GM18519 (cell line): ENCODE data around the gene TPGS1.

Source experiments
- ATAC-seq: cut with Tn5 transposase; IDR thresholded peaks from one replicate; pipeline ENCODE4 v1.9.1; 2021; ENCODE audit warnings: mild to moderate bottlenecking, moderate library complexity; ENCODE audit not compliant: unreplicated experiment, low FRiP score

TPGS1 gene

DNA sequence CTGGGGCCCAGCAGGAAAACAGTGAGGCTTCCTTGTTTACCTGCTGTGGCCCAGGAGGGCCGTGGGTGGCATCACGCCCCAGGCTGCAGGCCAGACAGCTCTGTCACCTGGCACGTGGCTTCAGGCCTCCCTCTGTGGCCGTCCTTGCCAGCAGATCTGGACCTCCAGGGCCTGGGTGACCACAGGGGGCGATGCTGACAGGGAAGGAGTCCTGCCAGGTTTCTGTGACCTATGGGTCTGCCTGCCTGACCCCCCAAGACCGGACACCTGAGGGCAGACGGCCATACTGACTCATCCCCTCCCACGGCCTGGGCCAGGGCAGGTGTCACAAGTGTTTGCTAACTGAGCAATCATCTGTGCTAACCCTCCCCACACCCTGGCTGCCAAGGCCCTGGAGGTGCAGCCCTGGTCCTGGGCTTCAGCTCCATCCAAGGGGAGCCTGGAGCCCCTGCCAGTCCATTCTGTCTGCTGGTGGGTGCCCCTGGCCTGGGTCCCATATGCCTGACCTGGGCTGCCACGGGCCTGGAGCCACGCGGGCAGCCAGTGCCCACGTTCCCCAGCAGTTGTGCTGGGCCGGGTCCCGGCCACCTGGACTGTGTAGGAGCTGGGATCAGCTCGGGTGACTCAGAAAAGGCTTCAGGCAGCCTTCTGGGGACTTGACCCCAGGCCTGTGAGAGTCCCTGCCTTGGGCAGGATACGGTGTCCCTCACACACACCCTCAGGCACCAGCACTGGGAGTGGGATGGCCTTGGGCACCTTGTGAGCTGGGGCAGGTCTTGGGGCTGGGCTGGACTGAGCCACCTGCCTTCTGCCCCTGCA lies 27.9 kb downstream of the TPGS1 start:
- no peak for ATAC-seq

DNA sequence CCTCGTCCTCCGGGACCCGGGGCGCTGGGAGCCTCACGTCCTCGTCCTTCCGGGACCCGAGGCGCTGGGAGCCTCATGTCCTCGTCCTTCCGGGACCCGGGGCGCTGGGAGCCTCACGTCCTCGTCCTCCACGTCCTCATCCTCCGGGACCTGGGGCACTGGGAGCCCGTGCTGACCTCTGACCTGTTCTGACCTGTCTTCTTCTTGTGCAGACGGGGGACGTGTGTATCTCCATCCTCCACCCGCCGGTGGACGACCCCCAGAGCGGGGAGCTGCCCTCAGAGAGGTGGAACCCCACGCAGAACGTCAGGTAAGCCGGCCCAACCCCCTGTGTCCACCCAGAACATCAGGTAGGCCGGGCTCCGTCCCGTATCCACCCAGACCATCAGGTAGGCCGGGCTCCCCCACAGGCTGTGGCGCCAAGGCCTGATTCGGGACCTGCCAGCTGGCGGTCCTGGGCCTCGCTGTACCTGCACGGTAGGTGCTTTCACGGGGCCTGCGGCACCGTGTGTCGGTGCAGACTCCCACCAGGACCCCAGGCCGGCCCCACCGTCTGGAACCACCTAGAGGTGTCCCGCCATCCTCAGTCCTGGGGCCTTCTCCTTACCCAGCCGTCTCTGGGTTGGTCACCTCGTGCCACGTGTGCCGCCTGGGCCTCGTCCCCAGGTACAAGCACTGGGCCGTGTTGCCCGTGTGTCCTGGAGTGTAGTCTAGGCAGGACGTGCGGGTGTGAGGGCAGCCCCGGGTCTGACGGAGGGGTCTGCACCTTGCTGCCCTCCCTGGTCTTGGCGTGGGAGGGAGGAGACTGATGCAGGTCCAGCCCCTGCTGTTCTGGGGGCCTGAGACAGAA lies 29.0 kb downstream of the TPGS1 start:
- ATAC-seq: no peak

DNA sequence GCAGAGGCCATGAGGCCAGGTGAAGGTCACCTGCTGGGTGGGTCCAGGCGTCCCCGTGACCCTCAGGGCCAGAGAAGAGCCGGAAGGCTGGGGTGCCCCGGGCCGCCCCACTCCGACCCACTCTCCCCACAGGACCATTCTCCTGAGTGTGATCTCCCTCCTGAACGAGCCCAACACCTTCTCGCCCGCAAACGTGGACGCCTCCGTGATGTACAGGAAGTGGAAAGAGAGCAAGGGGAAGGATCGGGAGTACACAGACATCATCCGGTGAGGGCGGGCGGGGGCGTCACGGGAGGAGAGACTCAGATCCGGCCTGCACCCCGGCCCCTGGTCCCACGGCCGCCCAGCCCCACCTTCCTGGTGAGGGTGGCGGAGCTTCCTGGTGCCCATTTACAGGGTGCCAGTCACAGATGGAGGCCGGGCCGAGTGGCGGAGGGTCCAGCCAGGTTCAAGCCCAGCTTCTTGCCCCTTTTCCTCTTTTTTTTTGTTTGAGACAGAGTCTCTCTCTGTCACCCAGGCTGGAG lies 29.6 kb downstream of the TPGS1 start:
- ATAC-seq: no peak

DNA sequence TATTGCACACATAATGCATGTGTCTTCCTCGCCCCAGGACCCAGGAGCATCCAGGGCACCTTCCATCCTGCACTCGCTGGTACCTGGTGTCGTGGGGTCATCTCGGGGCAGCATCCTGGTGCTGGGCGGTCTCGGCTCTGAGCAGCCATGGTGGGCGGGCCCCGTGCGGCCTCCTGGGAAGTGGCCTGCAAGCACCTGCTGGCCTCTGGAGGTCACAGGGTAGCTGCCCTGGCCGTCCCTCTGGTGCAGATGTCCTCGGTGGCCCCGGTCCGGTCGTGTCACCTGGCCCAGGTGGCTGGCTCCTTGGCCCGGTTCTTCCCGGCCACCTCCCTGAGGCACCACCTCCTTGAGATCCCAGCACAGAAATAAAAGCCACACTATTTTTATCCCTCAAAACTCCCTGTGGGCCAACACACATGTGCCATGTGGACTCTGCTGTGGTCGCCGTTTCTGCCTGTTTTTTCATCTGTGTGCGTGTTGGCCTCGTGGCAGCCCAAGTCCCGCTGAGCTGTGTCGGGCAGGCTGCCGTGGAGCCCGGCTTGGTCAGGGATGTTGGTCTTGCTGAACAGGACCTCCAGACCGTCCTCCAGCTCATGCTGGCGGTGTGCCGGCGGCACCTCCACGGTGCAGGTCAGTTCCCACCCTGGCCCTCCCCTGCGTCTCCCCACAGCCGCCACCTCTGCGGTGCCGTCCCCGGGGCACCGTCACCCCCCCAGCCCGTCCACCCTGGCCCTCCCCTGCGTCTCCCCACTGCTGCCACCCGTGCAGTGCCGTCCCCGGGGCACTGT lies 31.5 kb downstream of the TPGS1 start:
- ATAC-seq: no peak

DNA sequence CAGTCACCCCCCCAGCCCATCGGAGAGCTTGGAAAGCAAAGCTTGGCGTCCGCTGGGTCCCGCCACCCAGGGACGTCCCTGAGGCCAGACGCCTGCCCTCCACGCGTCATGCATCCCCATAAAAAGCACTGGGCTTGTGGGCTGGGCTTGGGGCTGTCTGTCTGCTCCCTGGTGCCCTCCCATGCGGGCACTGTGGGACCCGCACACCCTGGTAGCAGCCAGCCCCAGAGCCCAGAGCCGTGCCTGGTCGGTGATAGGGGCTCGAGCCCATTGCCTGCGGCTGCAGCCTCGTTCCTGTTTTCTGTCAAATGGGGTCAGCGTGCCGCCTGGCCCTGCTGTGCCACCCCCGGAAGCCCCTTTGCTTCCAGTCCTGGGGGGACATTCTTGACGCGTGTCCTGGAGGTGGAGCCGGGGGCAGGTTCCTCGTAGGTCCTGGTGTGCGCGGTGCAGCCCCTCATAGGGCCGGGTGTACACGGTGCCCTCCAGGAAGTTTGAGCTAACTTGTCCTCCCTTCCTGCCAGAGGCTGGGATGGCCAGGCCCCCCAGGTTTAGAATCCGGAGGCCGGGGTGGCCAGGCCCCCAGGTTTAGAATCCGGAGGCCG lies 32.2 kb downstream of the TPGS1 start:
- no peak for ATAC-seq

DNA sequence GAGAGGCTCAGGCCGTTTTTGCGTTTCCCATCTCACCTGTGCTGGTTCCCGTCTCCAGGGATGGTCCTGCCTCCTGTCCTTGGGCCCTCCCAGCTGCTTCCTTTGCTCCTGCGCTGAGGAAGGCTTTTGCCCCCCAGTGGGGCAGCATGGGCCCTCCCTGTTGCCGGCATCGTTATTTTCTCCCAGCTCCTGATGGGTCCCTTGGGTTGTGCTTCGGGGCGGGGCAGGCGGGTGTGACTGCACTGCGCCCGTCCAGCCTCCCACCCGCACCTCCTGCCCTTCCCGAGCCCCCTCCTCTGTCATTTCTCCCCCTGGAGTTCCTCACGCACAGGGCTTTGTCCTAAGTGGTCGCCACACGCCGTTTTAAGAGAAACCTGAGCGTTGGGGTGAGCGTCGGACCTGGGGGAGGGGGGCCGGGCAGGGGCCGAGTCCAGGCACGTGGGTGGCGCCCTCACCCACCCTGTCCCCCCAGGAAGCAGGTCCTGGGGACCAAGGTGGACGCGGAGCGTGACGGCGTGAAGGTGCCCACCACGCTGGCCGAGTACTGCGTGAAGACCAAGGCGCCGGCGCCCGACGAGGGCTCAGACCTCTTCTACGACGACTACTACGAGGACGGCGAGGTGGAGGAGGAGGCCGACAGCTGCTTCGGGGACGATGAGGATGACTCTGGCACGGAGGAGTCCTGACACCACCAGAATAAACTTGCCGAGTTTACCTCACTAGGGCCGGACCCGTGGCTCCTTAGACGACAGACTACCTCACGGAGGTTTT lies 33.8 kb downstream of the TPGS1 start:
- no peak for ATAC-seq

DNA sequence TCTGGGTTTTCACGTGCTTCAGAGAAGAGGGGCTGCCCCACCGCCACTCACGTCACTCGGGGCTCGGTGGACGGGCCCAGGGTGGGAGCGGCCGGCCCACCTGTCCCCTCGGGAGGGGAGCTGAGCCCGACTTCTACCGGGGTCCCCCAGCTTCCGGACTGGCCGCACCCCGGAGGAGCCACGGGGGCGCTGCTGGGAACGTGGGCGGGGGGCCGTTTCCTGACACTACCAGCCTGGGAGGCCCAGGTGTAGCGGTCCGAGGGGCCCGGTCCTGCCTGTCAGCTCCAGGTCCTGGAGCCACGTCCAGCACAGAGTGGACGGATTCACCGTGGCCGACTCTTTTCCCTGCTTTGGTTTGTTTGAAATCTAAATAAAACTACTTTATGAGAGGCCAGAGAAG lies 34.4 kb downstream of the TPGS1 start:
- ATAC-seq: no peak

DNA sequence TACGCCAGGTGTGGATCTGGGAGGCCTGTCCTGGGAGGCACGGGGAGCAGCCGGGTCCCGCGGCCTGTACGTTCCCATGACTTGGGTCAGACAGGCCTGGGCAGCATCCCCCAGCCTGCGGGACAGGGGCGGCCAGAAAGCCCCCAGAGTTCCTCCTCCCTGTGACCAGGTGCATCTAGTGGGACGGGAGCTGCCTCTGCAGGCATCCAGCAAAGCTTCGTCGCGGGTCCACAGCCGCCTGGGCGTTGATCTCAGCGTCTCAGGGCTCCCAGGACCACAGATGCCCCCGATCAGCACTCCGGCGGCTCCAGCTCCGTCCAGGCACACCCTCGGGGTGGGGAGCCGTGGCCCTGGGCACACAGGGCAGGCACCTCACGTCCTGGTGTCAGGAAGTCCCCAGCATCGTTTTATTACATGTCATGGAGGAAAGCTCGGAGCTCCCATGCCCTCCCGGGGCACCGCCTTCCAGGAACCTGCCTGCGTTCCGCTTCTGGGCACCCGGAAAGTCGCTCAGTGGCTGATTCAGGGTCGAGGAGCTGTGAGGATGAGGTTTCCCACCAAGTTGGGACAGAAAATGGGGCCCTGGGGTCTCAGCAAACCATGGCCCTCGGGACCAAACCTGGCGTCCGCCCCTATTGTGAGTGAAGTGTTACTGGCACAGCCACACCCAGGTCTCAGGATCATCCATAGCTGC lies 35.0 kb downstream of the TPGS1 start:
- ATAC-seq: no peak

DNA sequence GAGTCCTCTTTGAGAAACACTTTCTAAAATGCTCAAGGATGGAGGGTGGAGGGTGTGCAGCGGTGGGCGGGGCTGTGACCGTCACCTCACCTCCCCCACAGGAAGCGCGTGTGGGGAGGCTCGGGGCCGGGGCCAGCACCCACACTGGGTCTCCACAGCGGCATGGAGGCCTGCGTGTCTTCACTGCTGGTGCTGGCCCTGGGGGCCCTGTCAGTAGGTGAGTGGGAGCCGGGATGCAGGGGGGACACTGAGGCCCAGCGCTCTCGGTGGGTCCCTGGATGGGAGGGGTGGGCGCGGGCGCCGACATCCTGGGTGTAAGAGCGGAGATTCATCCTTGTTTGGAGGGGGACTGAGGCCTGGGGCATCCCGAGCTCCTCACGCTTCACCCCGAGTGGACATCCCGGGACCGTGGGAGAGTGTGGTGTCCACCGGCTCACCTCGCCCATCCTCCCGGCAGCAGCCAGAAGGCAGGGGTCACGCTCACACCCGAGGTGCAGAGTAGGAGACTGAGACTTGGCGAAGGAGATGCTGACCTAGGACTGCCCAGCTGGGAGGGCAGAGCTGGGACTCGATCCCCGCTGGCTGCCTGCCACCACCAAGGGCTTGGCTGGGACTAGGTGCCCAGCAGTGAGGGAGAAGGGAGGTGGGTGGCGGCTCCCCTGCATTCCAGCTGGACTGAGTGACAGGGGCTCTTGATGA lies 36.8 kb downstream of the TPGS1 start, which contains the start of gene GZMM:
Gene GZMM (plus strand): TSS at position 144 of the 699 bp plus-strand sequence. CDS start 19 bp downstream, at position 163.
- no peak for ATAC-seq

DNA sequence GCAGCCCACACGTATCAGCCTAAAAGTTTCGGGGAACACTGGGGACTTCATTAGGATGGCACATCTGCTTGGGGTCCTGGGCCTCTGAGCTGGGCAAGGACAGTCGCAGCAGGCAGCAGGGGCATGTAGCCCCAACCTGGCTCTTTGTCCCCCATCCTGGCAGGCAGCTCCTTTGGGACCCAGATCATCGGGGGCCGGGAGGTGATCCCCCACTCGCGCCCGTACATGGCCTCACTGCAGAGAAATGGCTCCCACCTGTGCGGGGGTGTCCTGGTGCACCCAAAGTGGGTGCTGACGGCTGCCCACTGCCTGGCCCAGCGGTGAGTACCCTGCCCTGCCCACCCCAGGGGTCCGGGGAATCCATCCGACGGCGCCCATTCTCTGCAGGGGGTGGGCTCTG lies 39.8 kb downstream of the TPGS1 start:
- ATAC-seq: no peak

DNA sequence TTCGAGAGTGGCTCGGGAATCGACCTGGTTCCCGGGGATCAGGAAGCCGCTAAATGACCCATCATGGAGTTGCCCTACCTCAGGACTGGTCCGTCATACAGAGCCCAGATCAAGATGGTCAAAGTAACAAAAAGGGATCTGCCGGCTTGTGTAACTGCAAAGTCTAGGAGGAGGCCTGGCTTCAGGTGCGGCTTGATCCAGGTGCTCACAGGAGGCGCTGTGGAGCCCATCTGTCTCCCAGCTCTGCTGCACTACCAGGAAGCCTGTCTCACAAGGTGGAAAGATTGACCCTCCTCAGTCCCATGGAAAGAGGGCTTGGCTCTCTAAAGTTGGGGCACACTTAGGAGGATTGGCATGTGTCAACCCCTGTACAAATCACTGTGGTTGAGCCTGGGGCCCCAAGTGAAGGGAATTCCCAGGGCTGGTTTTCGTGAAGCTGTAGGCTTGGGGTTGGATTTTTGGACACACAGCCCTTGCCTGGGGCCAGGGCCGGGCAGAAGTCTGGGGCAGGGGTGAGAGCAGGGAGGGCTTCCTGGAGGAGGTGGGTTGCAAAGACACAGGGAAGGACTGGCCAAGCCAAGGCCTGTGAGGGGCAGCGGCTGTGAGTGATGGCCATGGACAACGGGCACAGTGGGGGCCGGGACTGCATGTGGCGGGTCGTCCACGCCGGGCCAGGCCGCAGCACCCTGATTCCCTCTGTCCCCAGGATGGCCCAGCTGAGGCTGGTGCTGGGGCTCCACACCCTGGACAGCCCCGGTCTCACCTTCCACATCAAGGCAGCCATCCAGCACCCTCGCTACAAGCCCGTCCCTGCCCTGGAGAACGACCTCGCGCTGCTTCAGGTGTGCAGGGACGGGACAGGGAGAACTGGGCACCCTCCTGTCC lies 40.8 kb downstream of the TPGS1 start:
- ATAC-seq: no peak

DNA sequence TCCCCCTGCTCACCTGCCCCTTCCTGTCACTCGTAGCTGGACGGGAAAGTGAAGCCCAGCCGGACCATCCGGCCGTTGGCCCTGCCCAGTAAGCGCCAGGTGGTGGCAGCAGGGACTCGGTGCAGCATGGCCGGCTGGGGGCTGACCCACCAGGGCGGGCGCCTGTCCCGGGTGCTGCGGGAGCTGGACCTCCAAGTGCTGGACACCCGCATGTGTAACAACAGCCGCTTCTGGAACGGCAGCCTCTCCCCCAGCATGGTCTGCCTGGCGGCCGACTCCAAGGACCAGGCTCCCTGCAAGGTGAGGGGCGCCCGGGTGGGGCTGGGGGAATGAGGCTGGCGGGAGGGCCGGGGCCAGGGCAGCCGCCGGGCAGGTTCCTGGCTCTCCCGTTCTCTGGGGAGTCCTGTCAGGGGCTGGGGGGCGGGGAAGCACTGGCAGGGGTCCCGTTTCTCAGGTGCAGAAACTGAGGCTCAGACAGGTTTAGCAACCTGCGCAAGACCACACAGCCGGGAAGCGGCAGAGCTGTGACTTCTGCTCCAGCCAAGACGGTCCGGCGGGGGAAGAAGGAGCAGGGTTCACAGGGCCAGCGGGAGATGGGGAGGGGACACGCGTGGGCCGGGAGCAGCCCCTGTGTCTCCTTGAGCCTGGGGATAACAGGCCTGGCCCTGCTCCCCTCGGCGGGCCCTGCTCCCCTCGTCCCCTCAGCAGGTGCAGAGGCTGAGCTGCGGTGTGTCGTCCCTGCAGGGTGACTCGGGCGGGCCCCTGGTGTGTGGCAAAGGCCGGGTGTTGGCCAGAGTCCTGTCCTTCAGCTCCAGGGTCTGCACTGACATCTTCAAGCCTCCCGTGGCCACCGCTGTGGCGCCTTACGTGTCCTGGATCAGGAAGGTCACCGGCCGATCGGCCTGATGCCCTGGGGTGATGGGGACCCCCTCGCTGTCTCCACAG lies 41.9 kb downstream of the TPGS1 start:
- no peak for ATAC-seq

DNA sequence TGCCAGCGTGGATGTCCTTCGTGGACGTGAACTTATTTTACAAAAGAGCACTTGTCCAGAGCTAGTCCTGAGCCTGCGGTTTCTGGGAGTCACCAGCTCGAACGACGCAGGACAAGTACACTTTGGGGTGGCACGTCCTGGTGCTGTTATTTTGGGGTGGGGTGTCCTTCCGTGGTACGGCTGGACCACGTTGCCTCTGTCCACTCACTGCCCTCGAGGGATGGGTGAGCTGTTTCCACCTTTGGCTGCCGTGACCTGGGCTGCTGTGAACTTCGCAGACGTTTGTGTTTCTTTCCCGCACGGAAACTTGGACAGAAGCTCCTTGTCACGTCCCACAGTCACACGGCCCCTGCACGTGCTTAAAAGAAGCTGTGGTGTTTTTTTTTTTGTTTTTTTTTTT lies 47.5 kb downstream of the TPGS1 start:
- no peak for ATAC-seq

DNA sequence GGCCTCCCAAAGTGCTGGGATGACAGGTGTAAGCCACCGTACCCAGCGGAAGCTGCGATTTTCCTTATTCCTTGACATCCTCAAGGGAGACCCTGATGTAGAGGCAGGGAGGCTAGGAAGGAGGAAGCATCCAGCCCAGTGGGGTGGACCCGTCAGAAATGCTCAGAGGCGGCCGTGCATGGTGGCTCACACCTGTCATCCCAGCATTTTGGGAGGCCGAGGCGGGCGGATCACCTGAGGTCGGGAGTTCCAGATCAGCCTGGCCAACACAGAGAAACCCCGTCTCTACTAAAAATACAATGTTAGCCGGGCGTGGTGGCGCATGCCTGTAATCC lies 48.1 kb downstream of the TPGS1 start:
- ATAC-seq: no peak

DNA sequence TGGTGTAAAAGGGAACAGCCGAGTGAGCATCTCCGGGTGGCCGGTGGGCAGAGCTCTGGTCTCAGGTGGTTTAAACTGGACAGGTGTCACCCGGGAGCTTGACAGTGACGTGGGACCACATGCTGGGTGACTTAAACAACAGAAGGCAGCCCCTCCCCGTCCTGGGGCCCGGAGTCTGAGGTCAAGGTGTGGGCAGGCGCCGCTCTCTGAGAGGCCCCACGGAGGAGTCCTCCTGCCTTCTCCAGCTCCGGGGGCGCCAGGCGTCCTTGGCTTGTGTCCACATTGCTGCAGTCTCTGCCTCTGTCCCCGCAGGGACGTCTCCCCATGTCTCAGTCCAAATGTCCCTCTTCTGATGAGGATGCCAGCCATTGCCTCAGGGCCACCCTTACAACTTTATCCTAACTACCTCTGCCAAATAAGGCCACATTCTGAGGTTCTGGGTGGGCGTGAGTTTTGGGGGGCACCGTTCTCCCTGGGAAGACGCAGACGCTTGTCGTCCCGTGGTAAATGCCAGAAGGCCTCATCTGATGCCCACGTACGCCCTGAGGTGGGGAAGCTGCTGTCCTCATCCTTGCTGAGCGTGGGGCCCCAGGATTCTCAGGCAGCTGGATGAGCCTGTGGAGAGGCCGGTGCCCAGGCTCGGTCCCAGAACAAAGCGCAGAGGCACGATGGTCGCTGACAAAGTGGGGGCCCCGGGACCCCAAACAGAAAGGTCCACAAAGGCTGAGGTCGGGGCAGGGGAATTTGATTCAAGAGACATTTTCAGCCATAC lies 49.5 kb downstream of the TPGS1 start:
- ATAC-seq: no peak
